ENCODE results near the gene CAPN1. TPM values are rescaled to one million over a fixed set of nuclear protein-coding genes. Genes with fewer than 3 reads are reported as not detected.

Gene CAPN1
- total and polyA plus RNA-seq, 12 donors: 20.6 to 333 (median 135) TPM

DNA sequence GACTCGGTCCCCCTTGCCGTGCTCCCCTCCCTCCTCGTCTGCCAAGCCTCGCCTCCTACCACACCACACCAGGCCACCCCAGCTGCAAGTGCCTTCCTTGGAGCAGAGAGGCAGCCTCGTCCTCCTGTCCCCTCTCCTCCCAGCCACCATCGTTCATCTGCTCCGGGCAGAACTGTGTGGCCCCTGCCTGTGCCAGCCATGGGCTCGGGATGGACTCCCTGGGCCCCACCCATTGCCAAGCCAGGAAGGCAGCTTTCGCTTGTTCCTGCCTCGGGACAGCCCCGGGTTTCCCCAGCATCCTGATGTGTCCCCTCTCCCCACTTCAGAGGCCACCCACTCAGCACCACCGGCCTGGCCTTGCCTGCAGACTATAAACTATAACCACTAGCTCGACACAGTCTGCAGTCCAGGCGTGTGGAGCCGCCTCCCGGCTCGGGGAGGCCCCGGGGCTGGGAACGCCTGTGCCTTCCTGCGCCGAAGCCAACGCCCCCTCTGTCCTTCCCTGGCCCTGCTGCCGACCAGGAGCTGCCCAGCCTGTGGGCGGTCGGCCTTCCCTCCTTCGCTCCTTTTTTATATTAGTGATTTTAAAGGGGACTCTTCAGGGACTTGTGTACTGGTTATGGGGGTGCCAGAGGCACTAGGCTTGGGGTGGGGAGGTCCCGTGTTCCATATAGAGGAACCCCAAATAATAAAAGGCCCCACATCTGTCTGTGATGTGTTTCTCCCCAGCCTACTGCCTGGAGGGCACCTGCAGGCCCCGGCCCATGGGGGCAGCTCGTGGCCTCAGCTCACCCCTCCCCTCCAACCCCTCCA lies 29.8 kb downstream of the CAPN1 start:
- Histone ChIP-seq H3K27ac (no peak overlapping the region), H3K4me3 (no peak overlapping the region), H3K4me1 (replicated peaks in 1 of 2) (no peaks in the 10 kb centered on the region), H3K27me3 (no peaks in the 10 kb centered on the region), H3K9me3 (replicated peaks in 1 of 3) (no peaks in the 10 kb centered on the region), H3K36me3 (replicated peaks in 1 of 2) (peaks cover 0 to 49% of the 10 kb centered on the region in 2 donors)
- 81 to 90% (median 83%) methylated on average over 12 to 29 of the region's 29 CpGs for WGBS, 4 donors
- intact Hi-C loops (cut with DNase I): no loop called here
- peak in 2 of 7 donors; percentile 10 to 52 for DNase-seq
- TF ChIP-seq CTCF (IDR thresholded peaks at IDR 0.05): no peak
- TF ChIP-seq POLR2A (IDR thresholded peaks at IDR 0.05): no peak

GRCh38 chr11:65212226-65212801 lies 30.6 kb downstream of the CAPN1 start:
- DNase-seq: peak in 2 of 7 donors; percentile 12 to 35
- 73 to 78% (median 76%) methylated on average over 11 to 13 of the region's 13 CpGs for WGBS, 4 donors
- Histone ChIP-seq H3K36me3 (replicated peaks in 1 of 2) (peaks cover 0 to 43% of the 10 kb centered on the region in 2 donors), H3K27me3 (no peaks in the 10 kb centered on the region), H3K4me3 (no peak overlapping the region), H3K9me3 (replicated peaks in 1 of 3) (no peaks in the 10 kb centered on the region), H3K27ac (no peak overlapping the region), H3K4me1 (replicated peaks in 1 of 2) (no peaks in the 10 kb centered on the region)
- intact Hi-C loops (cut with DNase I): no loop called here
- TF ChIP-seq POLR2A (IDR thresholded peaks at IDR 0.05) (no peak), CTCF (IDR thresholded peaks at IDR 0.05) (no peak)

DNA sequence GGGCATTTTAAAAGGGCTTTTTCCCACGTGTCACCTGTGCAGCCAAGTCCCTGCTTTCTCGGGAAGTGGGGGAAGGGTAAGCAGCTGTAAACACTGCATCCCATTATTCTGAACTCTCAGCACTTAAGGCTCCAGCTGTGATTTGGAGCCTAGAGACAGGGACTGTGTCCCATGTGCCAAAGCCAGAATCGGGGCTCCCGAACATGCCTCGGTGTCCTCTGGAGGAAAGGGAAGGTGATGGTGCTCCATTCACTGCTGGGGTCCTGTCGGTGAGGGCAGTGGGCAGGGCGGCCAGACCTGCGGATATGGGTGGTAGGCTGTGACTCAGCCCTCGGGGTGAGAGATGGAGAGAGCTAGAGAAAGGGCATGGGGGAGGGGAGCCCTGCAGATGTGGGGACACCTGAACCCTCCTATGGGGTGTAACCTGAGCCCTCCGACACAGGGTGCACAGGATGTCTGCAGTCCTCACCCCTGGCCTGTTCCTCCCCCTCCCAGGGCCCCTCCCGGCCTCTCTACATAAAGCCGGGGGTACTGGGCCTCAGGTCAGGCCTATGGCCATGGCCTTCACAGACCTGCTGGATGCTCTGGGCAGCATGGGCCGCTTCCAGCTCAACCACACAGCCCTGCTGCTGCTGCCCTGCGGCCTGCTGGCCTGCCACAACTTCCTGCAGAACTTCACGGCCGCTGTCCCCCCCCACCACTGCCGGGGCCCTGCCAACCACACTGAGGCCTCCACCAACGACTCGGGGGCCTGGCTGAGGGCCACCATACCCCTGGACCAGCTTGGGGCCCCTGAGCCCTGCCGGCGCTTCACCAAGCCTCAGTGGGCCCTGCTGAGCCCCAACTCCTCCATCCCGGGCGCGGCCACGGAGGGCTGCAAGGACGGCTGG lies 31.8 kb downstream of the CAPN1 start:
- peak in 2 of 7 donors; percentile 14 to 50 for DNase-seq
- 39 to 60% (median 47%) methylated on average over 5 to 26 of the region's 26 CpGs for WGBS, 4 donors
- Histone ChIP-seq H3K4me1 (replicated peaks in 1 of 2) (no peaks in the 10 kb centered on the region), H3K9me3 (replicated peaks in 1 of 3) (no peaks in the 10 kb centered on the region), H3K4me3 (no peak overlapping the region), H3K36me3 (replicated peaks in 1 of 2) (peaks cover 0 to 30% of the 10 kb centered on the region in 2 donors), H3K27ac (no peak overlapping the region), H3K27me3 (no peaks in the 10 kb centered on the region)
- intact Hi-C loops (cut with DNase I): no loop called here
- TF ChIP-seq CTCF (IDR thresholded peaks at IDR 0.05) (no peak), POLR2A (IDR thresholded peaks at IDR 0.05) (no peak)

All from adrenal gland (tissue), 12 donors.